HL-60 (cell line): Measurements from ENCODE around the gene MACROD2.

Experiments
- DNase-seq, 2 experiments: peaks; one replicate each; pipeline ENCODE4 v3.0.0-alpha.2; 2010 to 2020; ENCODE audit warnings: low read depth in 1 of 2, low spot score in 1 of 2
- H3K27ac ChIP-seq: fragments of 250-450 bp; sonication (Bioruptor Pico); replicated peaks from 2 replicates; pipeline ENCODE4 v1.5.1; 2020; ENCODE audit warnings: mild to moderate bottlenecking, moderate library complexity
- H3K27me3 ChIP-seq: fragments of 250-450 bp; sonication (Bioruptor Pico); 2 replicates; pipeline ENCODE4 v1.5.1; 2021; ENCODE audit warnings: mild to moderate bottlenecking, moderate library complexity; ENCODE audit not compliant: insufficient read depth, poor library complexity, severe bottlenecking
- H3K4me3 ChIP-seq: replicated peaks from 2 replicates; pipeline ENCODE4 v1.5.1; 2011; ENCODE audit warnings: mild to moderate bottlenecking, control low read depth, low read length; ENCODE audit not compliant: insufficient read depth
- GABPA ChIP-seq: IDR thresholded peaks from 2 replicates; pipeline ENCODE4 v1.6.1; 2012; ENCODE audit warnings: low read depth
- POLR2AphosphoS5 ChIP-seq: IDR thresholded peaks from 2 replicates; pipeline ENCODE4 v1.6.1; 2012; ENCODE audit warnings: low read depth
- SPI1 ChIP-seq: IDR thresholded peaks from 2 replicates; pipeline ENCODE4 v1.6.1; 2012; ENCODE audit warnings: low read depth, mild to moderate bottlenecking, borderline replicate concordance
- TF ChIP-seq, protein P1 (sequence below): IDR thresholded peaks from one replicate; pipeline ENCODE4 v1.5.1; 2011; ENCODE audit warnings: low read length, control low read depth, inconsistent platforms; ENCODE audit not compliant: insufficient read depth
- TF ChIP-seq, protein P2 (sequence below): IDR thresholded peaks from 2 replicates; pipeline ENCODE4 v1.6.1; 2012; ENCODE audit warnings: low read depth; ENCODE audit not compliant: insufficient replicate concordance

Gene MACROD2

DNA sequence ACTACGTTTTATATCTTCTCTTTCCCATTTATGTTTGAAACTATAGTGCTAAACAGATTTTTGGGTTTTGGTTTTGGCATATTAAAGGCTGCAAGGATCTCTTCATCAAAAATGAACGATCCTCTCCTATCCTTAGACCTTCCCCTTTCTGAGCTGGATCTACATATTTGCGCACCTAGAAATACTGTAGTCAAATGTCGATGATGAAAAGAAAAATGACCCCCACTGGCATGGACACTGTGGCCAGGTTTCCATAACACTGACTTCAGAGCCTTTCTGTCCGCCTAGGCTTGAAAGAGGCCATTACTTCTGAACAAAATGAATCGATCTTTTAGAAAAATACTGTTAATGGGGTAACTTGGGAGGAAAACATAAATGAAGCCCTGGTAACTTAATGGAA lies 336.3 kb downstream of the MACROD2 start:
- TF ChIP-seq, protein P1, sequence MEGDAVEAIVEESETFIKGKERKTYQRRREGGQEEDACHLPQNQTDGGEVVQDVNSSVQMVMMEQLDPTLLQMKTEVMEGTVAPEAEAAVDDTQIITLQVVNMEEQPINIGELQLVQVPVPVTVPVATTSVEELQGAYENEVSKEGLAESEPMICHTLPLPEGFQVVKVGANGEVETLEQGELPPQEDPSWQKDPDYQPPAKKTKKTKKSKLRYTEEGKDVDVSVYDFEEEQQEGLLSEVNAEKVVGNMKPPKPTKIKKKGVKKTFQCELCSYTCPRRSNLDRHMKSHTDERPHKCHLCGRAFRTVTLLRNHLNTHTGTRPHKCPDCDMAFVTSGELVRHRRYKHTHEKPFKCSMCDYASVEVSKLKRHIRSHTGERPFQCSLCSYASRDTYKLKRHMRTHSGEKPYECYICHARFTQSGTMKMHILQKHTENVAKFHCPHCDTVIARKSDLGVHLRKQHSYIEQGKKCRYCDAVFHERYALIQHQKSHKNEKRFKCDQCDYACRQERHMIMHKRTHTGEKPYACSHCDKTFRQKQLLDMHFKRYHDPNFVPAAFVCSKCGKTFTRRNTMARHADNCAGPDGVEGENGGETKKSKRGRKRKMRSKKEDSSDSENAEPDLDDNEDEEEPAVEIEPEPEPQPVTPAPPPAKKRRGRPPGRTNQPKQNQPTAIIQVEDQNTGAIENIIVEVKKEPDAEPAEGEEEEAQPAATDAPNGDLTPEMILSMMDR = no peak
- TF ChIP-seq GABPA = no peak
- TF ChIP-seq, protein P2, sequence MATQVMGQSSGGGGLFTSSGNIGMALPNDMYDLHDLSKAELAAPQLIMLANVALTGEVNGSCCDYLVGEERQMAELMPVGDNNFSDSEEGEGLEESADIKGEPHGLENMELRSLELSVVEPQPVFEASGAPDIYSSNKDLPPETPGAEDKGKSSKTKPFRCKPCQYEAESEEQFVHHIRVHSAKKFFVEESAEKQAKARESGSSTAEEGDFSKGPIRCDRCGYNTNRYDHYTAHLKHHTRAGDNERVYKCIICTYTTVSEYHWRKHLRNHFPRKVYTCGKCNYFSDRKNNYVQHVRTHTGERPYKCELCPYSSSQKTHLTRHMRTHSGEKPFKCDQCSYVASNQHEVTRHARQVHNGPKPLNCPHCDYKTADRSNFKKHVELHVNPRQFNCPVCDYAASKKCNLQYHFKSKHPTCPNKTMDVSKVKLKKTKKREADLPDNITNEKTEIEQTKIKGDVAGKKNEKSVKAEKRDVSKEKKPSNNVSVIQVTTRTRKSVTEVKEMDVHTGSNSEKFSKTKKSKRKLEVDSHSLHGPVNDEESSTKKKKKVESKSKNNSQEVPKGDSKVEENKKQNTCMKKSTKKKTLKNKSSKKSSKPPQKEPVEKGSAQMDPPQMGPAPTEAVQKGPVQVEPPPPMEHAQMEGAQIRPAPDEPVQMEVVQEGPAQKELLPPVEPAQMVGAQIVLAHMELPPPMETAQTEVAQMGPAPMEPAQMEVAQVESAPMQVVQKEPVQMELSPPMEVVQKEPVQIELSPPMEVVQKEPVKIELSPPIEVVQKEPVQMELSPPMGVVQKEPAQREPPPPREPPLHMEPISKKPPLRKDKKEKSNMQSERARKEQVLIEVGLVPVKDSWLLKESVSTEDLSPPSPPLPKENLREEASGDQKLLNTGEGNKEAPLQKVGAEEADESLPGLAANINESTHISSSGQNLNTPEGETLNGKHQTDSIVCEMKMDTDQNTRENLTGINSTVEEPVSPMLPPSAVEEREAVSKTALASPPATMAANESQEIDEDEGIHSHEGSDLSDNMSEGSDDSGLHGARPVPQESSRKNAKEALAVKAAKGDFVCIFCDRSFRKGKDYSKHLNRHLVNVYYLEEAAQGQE = no peak
- TF ChIP-seq POLR2AphosphoS5 = no peak
- no peak for TF ChIP-seq SPI1
- Histone ChIP-seq H3K27ac (no peak overlapping the region), H3K4me3 (no peak overlapping the region), H3K27me3 (peaks cover 13% of the 10 kb centered on the region)
- DNase-seq = no peak

DNA sequence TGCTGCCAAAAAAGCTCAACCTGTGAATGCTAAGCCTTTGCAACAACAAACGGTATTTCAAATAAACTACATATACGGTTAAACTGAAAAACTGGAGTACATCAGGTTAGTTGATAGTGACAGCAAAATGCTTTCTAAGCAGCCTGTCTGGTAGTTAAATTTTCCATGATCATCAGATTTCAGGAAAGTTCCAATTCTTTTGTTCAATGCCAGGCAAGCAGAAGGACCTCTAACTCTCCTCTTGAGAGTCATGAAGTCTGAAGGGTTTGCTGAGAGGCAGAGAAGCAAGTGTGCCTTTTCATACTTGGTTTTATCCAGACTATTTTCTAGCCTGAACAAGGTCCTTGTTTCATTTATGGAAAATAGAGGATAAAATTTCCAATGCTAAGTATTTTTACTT lies 337.6 kb downstream of the MACROD2 start:
- Histone ChIP-seq H3K27me3 (peaks cover 13% of the 10 kb centered on the region), H3K4me3 (no peak overlapping the region)
- DNase-seq = no peak

DNA sequence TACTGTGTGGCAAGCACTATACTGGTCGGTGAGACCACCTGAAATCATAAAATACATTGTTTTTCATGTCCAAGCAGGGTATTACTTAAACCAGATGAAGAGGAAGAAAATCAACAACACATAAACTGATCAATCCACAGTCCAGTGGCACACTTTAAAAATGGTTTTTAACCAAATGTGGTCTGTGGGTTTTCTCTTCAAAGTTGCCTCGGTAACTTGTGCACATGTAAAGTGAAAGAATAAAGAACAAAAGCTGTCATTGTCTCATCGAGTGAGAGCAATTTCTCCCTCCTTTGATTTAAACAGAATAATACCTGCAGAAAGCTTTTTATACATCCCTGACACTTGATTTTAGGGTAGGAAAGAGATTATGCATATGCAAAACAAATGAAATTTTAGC lies 338.4 kb downstream of the MACROD2 start:
- peaks cover 13% of the 10 kb centered on the region for H3K27me3 ChIP-seq
- no peak overlapping the region for H3K4me3 ChIP-seq
- H3K27ac ChIP-seq = no peak overlapping the region
- no peak for DNase-seq
- TF ChIP-seq, protein P2 = no peak
- TF ChIP-seq SPI1 = no peak
- no peak for TF ChIP-seq POLR2AphosphoS5
- no peak for TF ChIP-seq GABPA
- TF ChIP-seq, protein P1 = no peak

More for the DNA sequence above, 337.6 kb downstream of the MACROD2 start:
- H3K27ac ChIP-seq = no peak overlapping the region
- TF ChIP-seq, protein P2 = no peak
- TF ChIP-seq, protein P1 = no peak
- no peak for TF ChIP-seq GABPA
- TF ChIP-seq POLR2AphosphoS5 = no peak
- no peak for TF ChIP-seq SPI1
